ENCODE measurements around the gene PDF.

Gene PDF

DNA sequence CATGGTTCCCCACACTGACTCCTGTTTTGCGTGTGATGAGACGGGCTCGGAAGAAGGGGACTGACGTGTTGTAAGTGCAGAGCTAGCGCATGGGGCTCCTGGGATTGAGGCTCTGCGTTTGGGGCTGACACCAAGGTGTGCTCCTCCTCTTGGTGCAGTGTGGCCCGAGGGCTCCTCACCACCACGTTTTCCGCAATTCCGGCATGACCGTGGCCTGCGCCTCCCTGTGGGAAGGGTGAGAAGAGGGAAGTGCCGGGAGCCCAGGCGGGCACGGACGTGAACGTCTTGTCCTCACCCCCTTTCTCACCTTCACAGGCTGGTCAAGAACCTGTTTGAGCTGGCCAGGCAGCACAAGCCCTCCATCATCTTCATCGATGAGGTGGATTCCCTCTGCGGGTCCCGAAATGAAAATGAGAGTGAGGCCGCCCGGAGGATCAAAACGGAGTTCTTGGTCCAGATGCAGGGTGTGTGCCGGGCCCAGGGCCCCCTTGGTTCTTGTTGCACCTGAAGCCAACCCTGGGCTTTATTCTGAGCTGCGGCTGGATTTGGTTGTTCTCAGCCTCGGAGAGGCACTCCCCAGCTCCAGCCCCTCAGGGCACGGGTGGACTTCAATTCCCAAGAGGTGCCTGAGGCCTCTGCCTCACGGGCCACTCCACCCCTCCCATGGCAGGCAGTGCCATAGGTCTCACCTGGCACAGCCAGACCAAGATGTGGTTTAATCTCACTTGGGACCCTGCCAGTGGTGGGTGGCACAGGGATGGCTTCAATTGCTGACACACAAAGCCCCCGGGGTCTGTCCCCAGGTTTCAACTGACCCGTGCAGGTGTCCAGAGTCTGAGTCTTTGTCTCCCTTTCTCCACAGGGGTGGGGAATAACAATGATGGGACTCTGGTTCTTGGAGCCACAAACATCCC lies 10.3 kb downstream of the PDF start:
- DNase-seq (ENCODE audit: low spot score), result no peak
- TF ChIP-seq, protein P1, sequence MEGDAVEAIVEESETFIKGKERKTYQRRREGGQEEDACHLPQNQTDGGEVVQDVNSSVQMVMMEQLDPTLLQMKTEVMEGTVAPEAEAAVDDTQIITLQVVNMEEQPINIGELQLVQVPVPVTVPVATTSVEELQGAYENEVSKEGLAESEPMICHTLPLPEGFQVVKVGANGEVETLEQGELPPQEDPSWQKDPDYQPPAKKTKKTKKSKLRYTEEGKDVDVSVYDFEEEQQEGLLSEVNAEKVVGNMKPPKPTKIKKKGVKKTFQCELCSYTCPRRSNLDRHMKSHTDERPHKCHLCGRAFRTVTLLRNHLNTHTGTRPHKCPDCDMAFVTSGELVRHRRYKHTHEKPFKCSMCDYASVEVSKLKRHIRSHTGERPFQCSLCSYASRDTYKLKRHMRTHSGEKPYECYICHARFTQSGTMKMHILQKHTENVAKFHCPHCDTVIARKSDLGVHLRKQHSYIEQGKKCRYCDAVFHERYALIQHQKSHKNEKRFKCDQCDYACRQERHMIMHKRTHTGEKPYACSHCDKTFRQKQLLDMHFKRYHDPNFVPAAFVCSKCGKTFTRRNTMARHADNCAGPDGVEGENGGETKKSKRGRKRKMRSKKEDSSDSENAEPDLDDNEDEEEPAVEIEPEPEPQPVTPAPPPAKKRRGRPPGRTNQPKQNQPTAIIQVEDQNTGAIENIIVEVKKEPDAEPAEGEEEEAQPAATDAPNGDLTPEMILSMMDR (conservative IDR thresholded peaks at IDR 0.05; ENCODE audit: low read depth), result no peak
- POLR2A ChIA-PET (ENCODE audit: low non-redundant PET), result no interaction called here

GRCh38 chr16:69319381-69319780 lies 11.0 kb downstream of the PDF start:
- POLR2A ChIA-PET (ENCODE audit: low non-redundant PET), result interaction anchor here (0.6 kb wide), 1 partner anchor 489 kb away, joined by 7 read pairs; no protein-coding TSS in a partner anchor
- CTCF ChIA-PET, result no interaction called here
- DNase-seq (ENCODE audit: low spot score), result no peak
- TF ChIP-seq, protein P1 (conservative IDR thresholded peaks at IDR 0.05; ENCODE audit: low read depth), result no peak
- H3K27ac ChIP-seq, result peak overlapping the region; percentile 20; the same call in 1 of the 2 replicates

More for the DNA sequence above, 10.3 kb downstream of the PDF start:
- CTCF ChIA-PET, result no interaction called here
- peak overlapping the region; percentile 43; the same call in 1 of the 2 replicates for H3K27ac ChIP-seq

DNA sequence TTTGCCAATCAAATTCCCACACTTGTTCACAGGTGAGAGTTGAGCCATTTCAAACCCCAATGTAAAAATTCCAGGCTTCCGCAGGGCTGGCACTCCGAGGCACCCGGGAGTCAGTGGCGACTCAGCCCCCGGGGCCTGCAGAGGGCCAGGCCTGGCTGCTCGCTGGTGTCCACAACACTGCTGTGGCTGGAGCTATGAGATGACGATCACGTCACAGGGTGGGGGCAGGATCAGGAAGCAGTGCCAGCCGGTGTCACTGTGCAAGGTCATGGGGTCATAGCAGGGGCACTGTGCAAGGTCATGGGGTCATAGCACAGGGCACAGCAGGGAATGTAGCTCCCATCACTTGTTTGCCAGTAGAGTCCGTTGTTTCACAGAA lies 11.5 kb downstream of the PDF start:
- TF ChIP-seq, protein P1 (conservative IDR thresholded peaks at IDR 0.05; ENCODE audit: low read depth), result no peak
- no peak for DNase-seq (ENCODE audit: low spot score)
- peak overlapping the region; percentile 20; the same call in 1 of the 2 replicates for H3K27ac ChIP-seq
- POLR2A ChIA-PET (ENCODE audit: low non-redundant PET), result interaction anchor here (0.6 kb wide), 1 partner anchor 488 kb away, joined by 7 read pairs; no protein-coding TSS in a partner anchor
- CTCF ChIA-PET, result no interaction called here

- TF ChIP-seq, protein P1 (conservative IDR thresholded peaks at IDR 0.05; ENCODE audit: low read depth), result no peak
- CTCF ChIA-PET, result no interaction called here
- peak overlapping the region; percentile 27 for H3K27ac ChIP-seq
- DNase-seq (ENCODE audit: low spot score), result no peak
- POLR2A ChIA-PET (ENCODE audit: low non-redundant PET), result no interaction called here
These were observed 12.0 kb downstream of the PDF start for GRCh38 chr16:69318177-69318910.

- no peak overlapping the region for H3K27ac ChIP-seq
- CTCF ChIA-PET, result no interaction called here
- POLR2A ChIA-PET (ENCODE audit: low non-redundant PET), result no interaction called here
- no peak for DNase-seq (ENCODE audit: low spot score)
- TF ChIP-seq, protein P1 (conservative IDR thresholded peaks at IDR 0.05; ENCODE audit: low read depth), result no peak
These were observed 13.8 kb downstream of the PDF start for GRCh38 chr16:69316595-69317034.

GRCh38 chr16:69315486-69316311 lies 14.7 kb downstream of the PDF start:
- H3K27ac ChIP-seq, result peak overlapping the region; percentile 18
- ChIA-PET POLR2A (ENCODE audit: low non-redundant PET) (no interaction called here), CTCF (no interaction called here)
- TF ChIP-seq, protein P1 (conservative IDR thresholded peaks at IDR 0.05; ENCODE audit: low read depth), result no peak
- DNase-seq (ENCODE audit: low spot score), result no peak
